HG03039 (cell line): Measurements from ENCODE around the gene IFT80.

ENCODE experiments used
- ATAC-seq: cut with Tn5 transposase; IDR thresholded peaks from one replicate; pipeline ENCODE4 v1.9.1; 2021; ENCODE audit warnings: mild to moderate bottlenecking, moderate library complexity; ENCODE audit not compliant: unreplicated experiment

IFT80 gene

GRCh38 chr3:160217675-160218074 lies 181.3 kb downstream of the IFT80 start:
- no peak for ATAC-seq

GRCh38 chr3:160213191-160213590 lies 185.8 kb downstream of the IFT80 start:
- ATAC-seq = no peak

- ATAC-seq = no peak
Measured at GRCh38 chr3:160210799-160211221, 188.2 kb downstream of the IFT80 start.

GRCh38 chr3:160210341-160210740 lies 188.7 kb downstream of the IFT80 start:
- no peak for ATAC-seq
